H1 (cell line): Measurements from ENCODE around the gene MTO1. TPM values are rescaled to one million over a fixed set of nuclear protein-coding genes. Genes with fewer than 3 reads are reported as not detected.

ENCODE experiments used
- CTCF ChIA-PET: fragments of 300-600 bp; sonication (Branson Sonifier 250); formaldehyde crosslinking; loops from one replicate; lab custom pipeline; 2021; ENCODE audit not compliant: partially characterized antibody; lab: Charles Lee
- POLR2A ChIA-PET: fragments of 300-600 bp; sonication (Branson Sonifier 250); formaldehyde crosslinking; loops from one replicate; lab custom pipeline; 2021; ENCODE audit warnings: inconsistent platforms; ENCODE audit not compliant: partially characterized antibody; lab: Charles Lee
- DNase-seq, 2 experiments: peaks; one replicate each; pipeline versions ENCODE4 v3.0.0 to v3.0.0-alpha.2; 2010 to 2022; ENCODE audit warnings: low spot score in 2 of 2, low read depth in 1 of 2, mixed read lengths in 1 of 2
- FAIRE-seq: peaks from 2 replicates; lab custom pipeline; 2011; peaks lifted over from hg19 to GRCh38; lab: Jason Lieb, UNC
- H2AFZ ChIP-seq: 2 replicates; pipeline ENCODE4 v1.8.1; 2012; ENCODE audit warnings: low read length, inconsistent platforms
- H2AK5ac ChIP-seq: 2 replicates; pipeline ENCODE4 v1.6.1; 2013; ENCODE audit warnings: low read depth, low read length
- H2BK120ac ChIP-seq: replicated peaks from 2 replicates; pipeline ENCODE3; 2013; ENCODE audit warnings: low read depth, low read length, inconsistent platforms
- H2BK12ac ChIP-seq: 2 replicates; pipeline ENCODE4 v1.6.1; 2013; ENCODE audit warnings: low read depth, low read length
- H2BK15ac ChIP-seq: 2 replicates; pipeline ENCODE4 v1.6.1; 2013; ENCODE audit warnings: low read length
- H2BK20ac ChIP-seq: 2 replicates; pipeline ENCODE4 v1.6.1; 2013; ENCODE audit warnings: low read length
- H2BK5ac ChIP-seq: 2 replicates; pipeline ENCODE4 v1.6.1; 2013; ENCODE audit warnings: low read depth, low read length
- H3K14ac ChIP-seq: 2 replicates; pipeline ENCODE4 v1.6.1; 2013; ENCODE audit warnings: inconsistent platforms; ENCODE audit not compliant: insufficient read length
- H3K18ac ChIP-seq: 2 replicates; pipeline ENCODE4 v1.6.1; 2013; ENCODE audit warnings: low read length; ENCODE audit errors: extremely low read depth
- H3K23ac ChIP-seq: 2 replicates; pipeline ENCODE4 v1.6.1; 2013; ENCODE audit warnings: inconsistent platforms; ENCODE audit not compliant: insufficient read length
- H3K23me2 ChIP-seq: 2 replicates; pipeline ENCODE4 v1.6.1; 2013; ENCODE audit warnings: low read depth, low read length
- H3K27ac ChIP-seq: 2 replicates; pipeline ENCODE4 v1.6.1; 2011; ENCODE audit warnings: low read depth, low read length, inconsistent platforms
- H3K27me3 ChIP-seq, 4 experiments: replicated peaks in 1 of 4; 1 replicate in 1 of 4; 2 replicates in 3 of 4; pipeline versions ENCODE4 v1.6.1 to v1.8.1; 2011 to 2013; ENCODE audit warnings: low read length in 3 of 4, mild to moderate bottlenecking in 3 of 4, inconsistent platforms in 2 of 4, mixed read lengths in 2 of 4, moderate library complexity in 1 of 4; ENCODE audit not compliant: control insufficient read depth in 3 of 4, insufficient read depth in 3 of 4; ENCODE audit errors: extremely low read depth in 1 of 4
- H3K36me3 ChIP-seq, 4 experiments: 2 replicates each; pipeline versions ENCODE4 v1.6.1 to v1.8.1; 2011 to 2013; ENCODE audit warnings: mild to moderate bottlenecking in 4 of 4, low read length in 3 of 4, moderate library complexity in 2 of 4, control low read depth in 1 of 4, inconsistent platforms in 1 of 4; ENCODE audit not compliant: insufficient read depth in 4 of 4, control insufficient read depth in 2 of 4
- H3K4ac ChIP-seq: replicated peaks from 2 replicates; pipeline ENCODE3; 2013; ENCODE audit warnings: low read length, low read depth, mixed read lengths, inconsistent platforms; ENCODE audit not compliant: insufficient read length
- H3K4me1 ChIP-seq, 4 experiments: replicated peaks in 1 of 4; 1 replicate in 1 of 4; 2 replicates in 3 of 4; pipeline versions ENCODE4 v1.6.1 to v1.8.1; 2011 to 2013; ENCODE audit warnings: low read length in 3 of 4, inconsistent platforms in 2 of 4, mixed read lengths in 1 of 4; ENCODE audit not compliant: insufficient read depth in 4 of 4, control insufficient read depth in 3 of 4
- H3K4me2 ChIP-seq, 2 experiments: 2 replicates each; pipeline versions ENCODE4 v1.6.1 to v1.8.1; 2011 to 2013; ENCODE audit warnings: low read depth in 2 of 2, low read length in 2 of 2, control low read depth in 1 of 2, inconsistent platforms in 1 of 2, mild to moderate bottlenecking in 1 of 2; ENCODE audit not compliant: insufficient read depth in 1 of 2
- H3K4me3 ChIP-seq, 4 experiments: fragments of 200-600, 300-600 bp in 1 of 4; sonication (generic), shearing (Covaris generic), sonication (Bioruptor Twin) in 1 of 4; 2 replicates each; pipeline versions ENCODE4 v1.5.1 to v1.8.1; 2011 to 2016; ENCODE audit warnings: low read length in 4 of 4, low read depth in 3 of 4, control low read depth in 2 of 4, inconsistent platforms in 2 of 4, mild to moderate bottlenecking in 2 of 4, mixed read lengths in 1 of 4, moderate library complexity in 1 of 4; ENCODE audit not compliant: insufficient read depth in 2 of 4; ENCODE audit errors: extremely low read depth in 1 of 4
- H3K56ac ChIP-seq: replicated peaks from 2 replicates; pipeline ENCODE3; 2013; ENCODE audit warnings: low read depth, mild to moderate bottlenecking, mixed read lengths, low read length, inconsistent platforms; ENCODE audit not compliant: insufficient read length
- H3K79me1 ChIP-seq: 2 replicates; pipeline ENCODE4 v1.6.1; 2013; ENCODE audit warnings: low read depth, low read length, control low read depth
- H3K79me2 ChIP-seq, 2 experiments: 2 replicates each; pipeline versions ENCODE4 v1.6.1 to v1.8.1; 2012 to 2013; ENCODE audit warnings: low read length in 2 of 2, mild to moderate bottlenecking in 2 of 2, inconsistent platforms in 1 of 2; ENCODE audit not compliant: insufficient read depth in 2 of 2, control insufficient read depth in 1 of 2
- H3K9ac ChIP-seq, 4 experiments: replicated peaks in 1 of 4; 1 replicate in 1 of 4; 2 replicates in 3 of 4; pipeline versions ENCODE4 v1.6.1 to v1.8.1; 2011 to 2013; ENCODE audit warnings: low read depth in 3 of 4, low read length in 3 of 4, control low read depth in 2 of 4, mild to moderate bottlenecking in 2 of 4, moderate library complexity in 2 of 4, inconsistent platforms in 1 of 4; ENCODE audit errors: extremely low read depth in 1 of 4
- H3K9me3 ChIP-seq, 2 experiments: 2 replicates each; pipeline versions ENCODE4 v1.6.1 to v1.8.1; 2012 to 2013; ENCODE audit warnings: mild to moderate bottlenecking in 2 of 2, moderate library complexity in 2 of 2, control low read depth in 1 of 2, inconsistent platforms in 1 of 2, low read depth in 1 of 2, low read length in 1 of 2, mixed read lengths in 1 of 2; ENCODE audit not compliant: insufficient read depth in 2 of 2
- H4K20me1 ChIP-seq, 2 experiments: replicated peaks in 1 of 2; 2 replicates each; pipeline versions ENCODE3 to v1.8.1; 2011 to 2013; ENCODE audit warnings: inconsistent platforms in 2 of 2, low read length in 2 of 2, mild to moderate bottlenecking in 1 of 2; ENCODE audit not compliant: insufficient read depth in 2 of 2, control insufficient read depth in 1 of 2
- H4K5ac ChIP-seq: 2 replicates; pipeline ENCODE4 v1.6.1; 2013; ENCODE audit warnings: low read length, low read depth, mixed read lengths, inconsistent platforms; ENCODE audit not compliant: insufficient read length
- H4K8ac ChIP-seq: 2 replicates; pipeline ENCODE4 v1.8.0; 2013; ENCODE audit warnings: mild to moderate bottlenecking, moderate library complexity, low read length, inconsistent platforms; ENCODE audit not compliant: insufficient read depth; ENCODE audit errors: extremely low read depth
- H4K91ac ChIP-seq: replicated peaks from 2 replicates; pipeline ENCODE3; 2013; ENCODE audit warnings: low read length, mixed read lengths, inconsistent platforms; ENCODE audit not compliant: insufficient read length
- CTBP2 ChIP-seq: IDR thresholded peaks from 2 replicates; pipeline ENCODE4 v1.7.0; 2011; ENCODE audit warnings: borderline replicate concordance, mild to moderate bottlenecking, moderate library complexity, mixed read lengths, low read length; ENCODE audit not compliant: insufficient read depth, insufficient read length
- EGR1 ChIP-seq: IDR thresholded peaks from 2 replicates; pipeline ENCODE4 v1.6.1; 2011; ENCODE audit warnings: low read depth, low read length, borderline replicate concordance
- HDAC6 ChIP-seq: IDR thresholded peaks from one replicate; pipeline ENCODE4 v1.7.1; 2012; ENCODE audit warnings: low read depth, mild to moderate bottlenecking, inconsistent platforms, low read length, moderate library complexity
- RFX5 ChIP-seq: IDR thresholded peaks from 2 replicates; pipeline ENCODE4 v1.6.1; 2011; ENCODE audit warnings: low read depth, low read length, improper control_type of control experiment, borderline replicate concordance
- SIN3A ChIP-seq, 2 experiments: IDR thresholded peaks in 1 of 2; conservative IDR thresholded peaks in 1 of 2; 2 replicates each; pipeline ENCODE4 v1.6.1; 2011 to 2012; ENCODE audit warnings: low read length in 2 of 2, improper control_type of control experiment in 1 of 2, low read depth in 1 of 2, mild to moderate bottlenecking in 1 of 2
- SP2 ChIP-seq: IDR thresholded peaks from 2 replicates; pipeline ENCODE4 v1.6.1; 2012; ENCODE audit warnings: mild to moderate bottlenecking, low read length, inconsistent platforms
- SP4 ChIP-seq: IDR thresholded peaks from 2 replicates; pipeline ENCODE4 v1.6.1; 2012; ENCODE audit warnings: low read length, inconsistent platforms
- TAF7 ChIP-seq: optimal IDR thresholded peaks from 2 replicates; pipeline ENCODE3; 2011; ENCODE audit warnings: low read depth, mild to moderate bottlenecking, inconsistent platforms, low read length, moderate library complexity, borderline replicate concordance
- WGBS, 2 experiments: shearing (Covaris generic) in 1 of 2; methylation state at CpG; one replicate each; pipeline versions ENCODE4 v1.1.6 to v1.1.7; 2013 to 2015; ENCODE audit warnings: low lambda C conversion rate in 2 of 2, mixed read lengths in 2 of 2, inconsistent platforms in 1 of 2, low coverage in 1 of 2, missing lambda C conversion rate in 1 of 2; ENCODE audit not compliant: insufficient replicate concordance in 2 of 2, insufficient coverage in 1 of 2, insufficient read length in 1 of 2; ENCODE audit errors: extremely low coverage in 1 of 2, missing lambda C conversion rate in 1 of 2; 5-methylcytosine and 5-hydroxymethylcytosine counted together
- polyA plus RNA-seq, 7 experiments: library from polyadenylated mRNA; depleted of rRNA in 3 of 7; stranded (reverse) in 5 of 7; unstranded in 2 of 7; fragments of >200 nt in 5 of 7; fragments of 200-250 nt in 2 of 7; gene quantifications; 1 replicate in 5 of 7; 2 replicates in 1 of 7; 4 replicates in 1 of 7; pipeline versions ENCODE4 v1.2.1 to v1.2.3, GENCODE V29; 2011 to 2013; ENCODE audit warnings: missing spikeins in 2 of 7, mixed read lengths in 2 of 7
- total RNA-seq: library from RNA; stranded (reverse); fragmentation: NEBNext Ultra II Directional; extraction: Animal tissue kit (Norgen Biotek cat#: 25700); gene quantifications from 2 replicates; pipeline ENCODE4 v1.2.1, GENCODE V29; 2021
- TF ChIP-seq, protein P1 (sequence below): IDR thresholded peaks from 2 replicates; pipeline ENCODE4 v1.6.1; 2012; ENCODE audit warnings: low read length, inconsistent platforms

The MTO1 gene
- total and polyA plus RNA-seq, 2 of the 8 experiments (the other 6 are each of a cell fraction or from before 2014, with no cell fraction given), result 20.9 to 31.6 TPM

GRCh38 chr6:73548458-73549446 is 87.2 kb downstream of the MTO1 start:
- H2BK12ac ChIP-seq, result no peak overlapping the region
- H3K9ac ChIP-seq, result no peak overlapping the region
- no peak overlapping the region for H3K4ac ChIP-seq
- no peaks in the 10 kb centered on the region for H3K36me3 ChIP-seq
- no peak overlapping the region for H2AK5ac ChIP-seq
- no peak overlapping the region for H3K27ac ChIP-seq
- no peak overlapping the region for H2BK120ac ChIP-seq
- H3K18ac ChIP-seq, result no peak overlapping the region
- H4K20me1 ChIP-seq, result no peaks in the 10 kb centered on the region
- no peak overlapping the region for H4K5ac ChIP-seq
- H4K8ac ChIP-seq, result no peak overlapping the region
- H4K91ac ChIP-seq, result no peak overlapping the region
- no peaks in the 10 kb centered on the region for H3K23me2 ChIP-seq
- H3K56ac ChIP-seq, result no peak overlapping the region
- ChIA-PET CTCF (interaction anchor here (0.6 to 3.1 kb wide), 24 partner anchors 9 to 1773 kb away, joined by 3 to 25 read pairs (median 4); no protein-coding TSS in a partner anchor), POLR2A (interaction anchor here (0.7 to 17.5 kb wide), 5 partner anchors 12 to 33 kb away, joined by 3 to 267 read pairs (median 3); partner anchors contain the start of gene EEF1A1)
- FAIRE-seq (no peak), DNase-seq (no peak)
- no peak overlapping the region for H2BK20ac ChIP-seq
- 90% methylated on average over 10 of the region's 12 CpGs; no CpG with 5 or more reads in 1 of the 2 experiments for WGBS, 2 experiments
- no peaks in the 10 kb centered on the region for H3K4me1 ChIP-seq
- H3K79me2 ChIP-seq, result no peaks in the 10 kb centered on the region
- H3K4me2 ChIP-seq, result no peak overlapping the region
- no peak overlapping the region for H3K14ac ChIP-seq
- no peaks in the 10 kb centered on the region for H3K9me3 ChIP-seq
- H2BK5ac ChIP-seq, result no peak overlapping the region
- H2AFZ ChIP-seq, result no peak overlapping the region
- H2BK15ac ChIP-seq, result no peak overlapping the region
- H3K27me3 ChIP-seq, result no peaks in the 10 kb centered on the region
- no peak overlapping the region for H3K23ac ChIP-seq
- no peaks in the 10 kb centered on the region for H3K79me1 ChIP-seq
- H3K4me3 ChIP-seq, result no peak overlapping the region
- TF ChIP-seq, protein P1, sequence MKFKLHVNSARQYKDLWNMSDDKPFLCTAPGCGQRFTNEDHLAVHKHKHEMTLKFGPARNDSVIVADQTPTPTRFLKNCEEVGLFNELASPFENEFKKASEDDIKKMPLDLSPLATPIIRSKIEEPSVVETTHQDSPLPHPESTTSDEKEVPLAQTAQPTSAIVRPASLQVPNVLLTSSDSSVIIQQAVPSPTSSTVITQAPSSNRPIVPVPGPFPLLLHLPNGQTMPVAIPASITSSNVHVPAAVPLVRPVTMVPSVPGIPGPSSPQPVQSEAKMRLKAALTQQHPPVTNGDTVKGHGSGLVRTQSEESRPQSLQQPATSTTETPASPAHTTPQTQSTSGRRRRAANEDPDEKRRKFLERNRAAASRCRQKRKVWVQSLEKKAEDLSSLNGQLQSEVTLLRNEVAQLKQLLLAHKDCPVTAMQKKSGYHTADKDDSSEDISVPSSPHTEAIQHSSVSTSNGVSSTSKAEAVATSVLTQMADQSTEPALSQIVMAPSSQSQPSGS, result no peak
- TF ChIP-seq SP2 (no peak), HDAC6 (no peak), EGR1 (no peak), TAF7 (no peak), SIN3A (conservative IDR thresholded peaks at IDR 0.05 in 1 of 2, IDR thresholded peaks at IDR 0.05 in 1 of 2; ENCODE audit: low read depth in 1 of 2, low read length in 2 of 2) (no peak), SP4 (no peak), RFX5 (no peak), CTBP2 (no peak)
